Measurements from ENCODE around the gene ANKRD6. TPM values are rescaled to one million over a fixed set of nuclear protein-coding genes. Genes with fewer than 3 reads are reported as not detected.

Gene ANKRD6
- polyA plus RNA-seq, 3 donors, result 0.93 to 3.0 (median 1.2) TPM

GRCh38 chr6:89605861-89606260 lies 172.9 kb downstream of the ANKRD6 start:
- Histone ChIP-seq H2AFZ (ENCODE audit: insufficient read depth, low read depth, low read length, poor library complexity, severe bottlenecking) (no peak overlapping the region), H3K9ac (ENCODE audit: insufficient read depth, low read length, poor library complexity, severe bottlenecking) (no peak overlapping the region), H3K9me3 (replicated peaks in 1 of 2; ENCODE audit: control insufficient read depth in 1 of 2, insufficient read depth in 1 of 2, low read length in 2 of 2) (no peaks in the 10 kb centered on the region), H3K27me3 (ENCODE audit: control insufficient read depth in 2 of 2, insufficient read depth in 2 of 2, low read length in 2 of 2) (no peaks in the 10 kb centered on the region), H3K4me1 (ENCODE audit: control insufficient read depth in 1 of 2, insufficient read depth in 2 of 2, low read length in 2 of 2) (no peaks in the 10 kb centered on the region), H3K4me2 (replicated peaks; ENCODE audit: extremely low read depth, low read length, poor library complexity, severe bottlenecking) (no peak overlapping the region), H3K4me3 (replicated peaks in 1 of 3; ENCODE audit: low read depth in 2 of 3, low read length in 3 of 3) (no peak overlapping the region), H4K20me1 (ENCODE audit: insufficient read depth, low read length) (no peaks in the 10 kb centered on the region), H3K27ac (ENCODE audit: low read depth in 1 of 2, low read length in 2 of 2) (no peak overlapping the region), H3K36me3 (replicated peaks in 1 of 2; ENCODE audit: control insufficient read depth in 1 of 2, insufficient read depth in 2 of 2, low read length in 2 of 2) (no peaks in the 10 kb centered on the region), H3K79me2 (ENCODE audit: insufficient read depth, low read length) (no peaks in the 10 kb centered on the region)
- no peak for TF ChIP-seq CTCF (IDR thresholded peaks at IDR 0.05)
- Mint-ChIP-seq H3K27ac (no peak overlapping the region), H3K27me3 (ENCODE audit: low read depth in 3 of 3) (peaks cover 0 to 1% (median 0%) of the 10 kb centered on the region in 3 donors), H3K4me3 (no peak overlapping the region), H3K4me1 (no peaks in the 10 kb centered on the region), H3K9me3 (no peaks in the 10 kb centered on the region), H3K36me3 (peaks cover 0 to 2% of the 10 kb centered on the region in 2 donors)
- no peak for DNase-seq
- 95% methylated on average over 5 of the region's 5 CpGs for WGBS (ENCODE audit: insufficient coverage)
- intact Hi-C loops (cut with micrococcal nuclease), result no loop called here

GRCh38 chr6:89610149-89610642 lies 177.2 kb downstream of the ANKRD6 start:
- Mint-ChIP-seq H3K4me1 (peaks cover 8% of the 10 kb centered on the region), H3K27ac (no peak overlapping the region), H3K36me3 (peaks cover 0 to 2% of the 10 kb centered on the region in 2 donors), H3K27me3 (ENCODE audit: low read depth in 3 of 3) (peaks cover 0 to 5% (median 1%) of the 10 kb centered on the region in 3 donors), H3K9me3 (peaks cover 0 to 2% (median 0%) of the 10 kb centered on the region in 7 donors), H3K4me3 (no peak overlapping the region)
- WGBS (ENCODE audit: insufficient coverage), result no CpG with 5 or more reads among the region's 11 CpGs
- TF ChIP-seq CTCF (IDR thresholded peaks at IDR 0.05), result peak; percentile 97
- intact Hi-C loops (cut with micrococcal nuclease), result loop anchor here (1.0 to 5.0 kb wide), 2 partner anchors 177 to 238 kb away; partner anchors contain the start of gene ANKRD6 (in 2 of the 2)
- H3K4me2 ChIP-seq (replicated peaks; ENCODE audit: extremely low read depth, low read length, poor library complexity, severe bottlenecking), result no peak overlapping the region
- no peaks in the 10 kb centered on the region for H3K36me3 ChIP-seq (replicated peaks in 1 of 2; ENCODE audit: control insufficient read depth in 1 of 2, insufficient read depth in 2 of 2, low read length in 2 of 2)
- no peak overlapping the region for H3K9ac ChIP-seq (ENCODE audit: insufficient read depth, low read length, poor library complexity, severe bottlenecking)
- no peak overlapping the region for H3K27ac ChIP-seq (ENCODE audit: low read depth in 1 of 2, low read length in 2 of 2)
- H3K4me1 ChIP-seq (ENCODE audit: control insufficient read depth in 1 of 2, insufficient read depth in 2 of 2, low read length in 2 of 2), result no peaks in the 10 kb centered on the region
- H3K27me3 ChIP-seq (ENCODE audit: control insufficient read depth in 2 of 2, insufficient read depth in 2 of 2, low read length in 2 of 2), result no peaks in the 10 kb centered on the region
- no peak overlapping the region for H2AFZ ChIP-seq (ENCODE audit: insufficient read depth, low read depth, low read length, poor library complexity, severe bottlenecking)
- no peaks in the 10 kb centered on the region for H3K79me2 ChIP-seq (ENCODE audit: insufficient read depth, low read length)
- DNase-seq, result peak; percentile 52 to 70 (median 66)
- no peaks in the 10 kb centered on the region for H4K20me1 ChIP-seq (ENCODE audit: insufficient read depth, low read length)
- no peaks in the 10 kb centered on the region for H3K9me3 ChIP-seq (replicated peaks in 1 of 2; ENCODE audit: control insufficient read depth in 1 of 2, insufficient read depth in 1 of 2, low read length in 2 of 2)
- no peak overlapping the region for H3K4me3 ChIP-seq (replicated peaks in 1 of 3; ENCODE audit: low read depth in 2 of 3, low read length in 3 of 3)
